CD4-positive, alpha-beta T cell (primary cell): ENCODE results near the gene ABLIM2. TPM values are rescaled to one million over a fixed set of nuclear protein-coding genes. Genes with fewer than 3 reads are reported as not detected.
A peak's percentile ranks its signal among the peaks of the same experiment; 100 is the strongest.

Source experiments
- ATAC-seq: fragments of 200-7000 bp; cut with Tn5 transposase; one replicate; pipeline ENCODE4 v1.10.0; 2022; ENCODE audit warnings: mild to moderate bottlenecking; ENCODE audit not compliant: poor library complexity
- CTCF ChIA-PET: fragments of 350-600 bp; sonication (Branson Sonifier 250); formaldehyde crosslinking; loops from one replicate; lab custom pipeline; 2021; ENCODE audit warnings: antibody characterized with exemption, inconsistent platforms; lab: Charles Lee
- POLR2A ChIA-PET: fragments of 350-600 bp; sonication (Branson Sonifier 250); formaldehyde crosslinking; loops from one replicate; lab custom pipeline; 2021; ENCODE audit warnings: antibody characterized with exemption, inconsistent platforms; lab: Charles Lee
- DNase-seq, 14 experiments: peaks; one replicate each; pipeline ENCODE4 v3.0.0-alpha.2; 2013 to 2020; ENCODE audit warnings: mixed read lengths in 2 of 14
- H3K27ac ChIP-seq, 2 donors: one replicate each; pipeline versions ENCODE4 v1.5.1 to v1.7.0; 2013; ENCODE audit warnings: low read length in 2 of 2, low read depth in 1 of 2, mild to moderate bottlenecking in 1 of 2
- H3K27me3 ChIP-seq, 2 experiments: 1 replicate in 1 of 2; 2 replicates in 1 of 2; pipeline versions ENCODE4 v1.6.1 to v1.7.0; 2013; ENCODE audit warnings: low read length in 2 of 2, control low read depth in 1 of 2, mild to moderate bottlenecking in 1 of 2, moderate library complexity in 1 of 2; ENCODE audit not compliant: insufficient read depth in 2 of 2, control insufficient read depth in 1 of 2
- H3K36me3 ChIP-seq: one replicate; pipeline ENCODE4 v1.6.1; 2013; ENCODE audit warnings: low read length, control low read depth; ENCODE audit not compliant: insufficient read depth
- H3K4me1 ChIP-seq: one replicate; pipeline ENCODE4 v1.6.1; 2013; ENCODE audit warnings: low read length, control low read depth; ENCODE audit not compliant: insufficient read depth
- H3K4me3 ChIP-seq: one replicate; pipeline ENCODE4 v1.5.1; 2013; ENCODE audit warnings: mild to moderate bottlenecking, low read length, moderate library complexity
- H3K9me3 ChIP-seq, 2 experiments: 1 replicate in 1 of 2; 2 replicates in 1 of 2; pipeline versions ENCODE4 v1.6.1 to v1.7.0; 2013; ENCODE audit warnings: low read length in 2 of 2, mild to moderate bottlenecking in 2 of 2, control low read depth in 1 of 2, moderate library complexity in 1 of 2; ENCODE audit not compliant: control insufficient read depth in 1 of 2, insufficient read depth in 1 of 2
- H3K27ac Mint-ChIP-seq: one replicate; pipeline ENCODE4 v1.8.0; 2020; ENCODE audit warnings: mixed read lengths
- H3K27me3 Mint-ChIP-seq: one replicate; pipeline ENCODE4 v1.8.0; 2021; ENCODE audit warnings: mixed read lengths
- H3K36me3 Mint-ChIP-seq: one replicate; pipeline ENCODE4 v1.8.0; 2021; ENCODE audit warnings: low read depth, mixed read lengths
- H3K4me1 Mint-ChIP-seq: one replicate; pipeline ENCODE4 v1.8.0; 2021; ENCODE audit warnings: low read depth, mixed read lengths
- H3K4me3 Mint-ChIP-seq: one replicate; pipeline ENCODE4 v1.8.0; 2020; ENCODE audit warnings: mild to moderate bottlenecking, mixed read lengths
- H3K9me3 Mint-ChIP-seq: one replicate; pipeline ENCODE4 v1.8.0; 2020; ENCODE audit warnings: mixed read lengths
- intact Hi-C, 2 experiments: fragments of 100-400 bp; cut with DNase I in 1 of 2; cut with micrococcal nuclease in 1 of 2; formaldehyde crosslinking; loops; one replicate each; pipeline versions ENCODE4 v1.15.1 to v1.9.0; 2023 to 2025; cut with DNase I, micrococcal nuclease
- total RNA-seq, 174 experiments: library from RNA in 2 of 174; stranded (reverse) in 2 of 174; gene quantifications; one replicate each; pipeline ENCODE4 v1.2.3 and lab custom pipeline; 2021 to 2026
- TF ChIP-seq, protein P1 (sequence below): fragments of 200-600 bp; IDR thresholded peaks from one replicate; pipeline ENCODE4 v1.8.0; 2022; ENCODE audit warnings: antibody characterized with exemption, mild to moderate bottlenecking

The ABLIM2 gene
- total RNA-seq, 2 experiments from 2014 or later, result 2.5 to 2.7 TPM

DNA sequence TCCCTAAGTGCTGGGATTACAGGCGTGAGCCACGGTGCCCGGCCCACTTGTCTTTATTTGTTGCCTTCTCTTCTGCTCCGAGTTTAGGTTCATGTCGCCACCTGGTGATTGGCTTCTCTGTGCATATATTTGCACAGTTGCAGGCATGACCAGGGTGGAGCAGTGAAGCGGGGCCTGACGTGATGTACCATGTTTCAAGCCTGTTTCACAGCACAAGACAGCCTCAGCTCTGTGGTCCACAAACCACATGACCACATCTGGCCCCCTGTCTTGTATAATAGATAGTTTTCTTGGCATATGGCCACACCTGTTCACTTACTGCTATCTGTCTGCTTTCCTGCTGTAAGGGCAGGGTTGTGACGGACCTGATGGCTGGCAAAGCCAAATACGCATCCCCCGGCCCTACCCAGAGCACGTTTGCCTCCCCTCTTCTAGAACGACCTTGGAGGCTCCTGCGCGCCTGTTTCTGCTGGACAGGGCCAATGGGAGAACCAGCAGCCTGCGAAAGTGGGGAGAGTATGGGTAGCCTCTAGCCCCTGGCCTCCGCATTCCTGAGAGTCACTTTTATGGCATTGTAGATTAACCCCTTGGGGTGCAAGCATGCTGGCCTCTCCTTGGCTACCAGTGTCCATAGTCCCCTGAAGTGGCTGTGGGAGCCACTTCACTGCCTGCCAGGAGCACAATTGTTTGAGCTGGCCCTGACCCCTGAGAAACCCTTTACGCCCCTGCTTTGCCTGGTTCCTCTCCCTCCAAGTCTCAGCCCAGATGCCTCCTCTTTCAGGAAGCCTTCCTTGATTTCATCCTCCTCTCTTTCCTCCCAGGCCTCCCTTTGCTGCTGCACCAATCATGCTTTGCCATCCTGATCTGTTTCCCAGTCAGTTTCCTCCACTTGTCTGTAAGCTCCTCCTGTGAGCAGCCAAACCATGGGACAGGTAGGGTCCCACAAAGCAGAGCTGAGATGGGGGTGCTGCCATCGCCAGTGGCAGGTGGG lies 34.4 kb upstream of the ABLIM2 start:
- POLR2A ChIA-PET, result no interaction called here
- H3K36me3 Mint-ChIP-seq, result no peaks in the 10 kb centered on the region
- H3K27ac Mint-ChIP-seq, result no peak overlapping the region
- CTCF ChIA-PET, result interaction anchor here (1.0 to 1.3 kb wide), 2 partner anchors 16 to 36 kb away, joined by 3 read pairs; no protein-coding TSS in a partner anchor
- DNase-seq (peak in 6 of 14 experiments; percentile 25 to 64 (median 40)), ATAC-seq (peak; percentile 88)
- intact Hi-C loops, result loop anchor here in 1 of 2 experiments (2.0 kb wide), 1 partner anchor 16 kb away; no protein-coding TSS in a partner anchor
- Histone ChIP-seq H3K27ac (no peak overlapping the region), H3K36me3 (no peaks in the 10 kb centered on the region), H3K4me3 (no peak overlapping the region), H3K9me3 (no peaks in the 10 kb centered on the region), H3K4me1 (peaks cover 7% of the 10 kb centered on the region), H3K27me3 (peaks cover 0 to under 1% of the 10 kb centered on the region in 2 experiments)
- no peaks in the 10 kb centered on the region for H3K27me3 Mint-ChIP-seq
- TF ChIP-seq, protein P1, sequence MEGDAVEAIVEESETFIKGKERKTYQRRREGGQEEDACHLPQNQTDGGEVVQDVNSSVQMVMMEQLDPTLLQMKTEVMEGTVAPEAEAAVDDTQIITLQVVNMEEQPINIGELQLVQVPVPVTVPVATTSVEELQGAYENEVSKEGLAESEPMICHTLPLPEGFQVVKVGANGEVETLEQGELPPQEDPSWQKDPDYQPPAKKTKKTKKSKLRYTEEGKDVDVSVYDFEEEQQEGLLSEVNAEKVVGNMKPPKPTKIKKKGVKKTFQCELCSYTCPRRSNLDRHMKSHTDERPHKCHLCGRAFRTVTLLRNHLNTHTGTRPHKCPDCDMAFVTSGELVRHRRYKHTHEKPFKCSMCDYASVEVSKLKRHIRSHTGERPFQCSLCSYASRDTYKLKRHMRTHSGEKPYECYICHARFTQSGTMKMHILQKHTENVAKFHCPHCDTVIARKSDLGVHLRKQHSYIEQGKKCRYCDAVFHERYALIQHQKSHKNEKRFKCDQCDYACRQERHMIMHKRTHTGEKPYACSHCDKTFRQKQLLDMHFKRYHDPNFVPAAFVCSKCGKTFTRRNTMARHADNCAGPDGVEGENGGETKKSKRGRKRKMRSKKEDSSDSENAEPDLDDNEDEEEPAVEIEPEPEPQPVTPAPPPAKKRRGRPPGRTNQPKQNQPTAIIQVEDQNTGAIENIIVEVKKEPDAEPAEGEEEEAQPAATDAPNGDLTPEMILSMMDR, result no peak
- H3K4me1 Mint-ChIP-seq, result peaks cover 9% of the 10 kb centered on the region
- H3K9me3 Mint-ChIP-seq, result no peaks in the 10 kb centered on the region
- no peak overlapping the region for H3K4me3 Mint-ChIP-seq

DNA sequence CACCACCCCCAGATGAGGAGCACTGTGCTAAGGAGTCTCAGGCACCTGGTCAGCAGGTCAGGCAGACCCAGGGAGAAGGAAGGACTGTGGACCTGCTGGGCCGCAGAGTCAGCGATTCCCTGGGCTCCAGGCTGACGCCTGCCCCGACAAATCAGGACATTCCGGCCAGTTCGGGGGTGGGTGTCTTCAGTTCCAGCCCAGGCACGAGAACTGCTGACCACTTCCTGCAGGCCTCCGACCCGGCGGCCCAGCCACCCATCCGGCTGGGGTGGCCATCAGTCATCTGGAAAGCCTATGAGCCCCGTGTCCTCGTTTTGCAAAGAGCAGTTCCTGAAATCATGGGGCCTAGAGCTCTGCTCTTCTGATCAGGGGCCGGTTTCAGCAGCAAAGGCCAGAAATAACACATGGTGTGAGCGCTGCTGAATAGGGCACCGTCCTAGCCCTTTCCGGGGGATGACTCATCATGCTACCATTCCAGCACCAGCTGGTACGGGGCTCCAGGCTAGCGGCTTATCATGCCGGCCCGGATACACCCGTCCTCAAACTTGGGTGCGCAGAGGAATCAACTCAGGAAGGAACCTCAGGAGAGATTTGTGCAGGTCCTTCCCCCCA lies 32.6 kb upstream of the ABLIM2 start:
- Histone ChIP-seq H3K4me1 (peaks cover 7% of the 10 kb centered on the region), H3K27ac (no peak overlapping the region), H3K36me3 (no peaks in the 10 kb centered on the region), H3K9me3 (no peaks in the 10 kb centered on the region), H3K27me3 (peaks cover 0 to 2% of the 10 kb centered on the region in 2 experiments), H3K4me3 (no peak overlapping the region)
- CTCF ChIA-PET, result no interaction called here
- Mint-ChIP-seq H3K9me3 (no peaks in the 10 kb centered on the region), H3K27ac (no peak overlapping the region), H3K4me3 (no peak overlapping the region), H3K27me3 (no peaks in the 10 kb centered on the region), H3K4me1 (peaks cover 9% of the 10 kb centered on the region), H3K36me3 (no peaks in the 10 kb centered on the region)
- intact Hi-C loops, result no loop called here
- POLR2A ChIA-PET, result no interaction called here
- TF ChIP-seq, protein P1, result no peak
- ATAC-seq (no peak), DNase-seq (peak in 3 of 14 experiments; percentile 14 to 65 (median 52))

DNA sequence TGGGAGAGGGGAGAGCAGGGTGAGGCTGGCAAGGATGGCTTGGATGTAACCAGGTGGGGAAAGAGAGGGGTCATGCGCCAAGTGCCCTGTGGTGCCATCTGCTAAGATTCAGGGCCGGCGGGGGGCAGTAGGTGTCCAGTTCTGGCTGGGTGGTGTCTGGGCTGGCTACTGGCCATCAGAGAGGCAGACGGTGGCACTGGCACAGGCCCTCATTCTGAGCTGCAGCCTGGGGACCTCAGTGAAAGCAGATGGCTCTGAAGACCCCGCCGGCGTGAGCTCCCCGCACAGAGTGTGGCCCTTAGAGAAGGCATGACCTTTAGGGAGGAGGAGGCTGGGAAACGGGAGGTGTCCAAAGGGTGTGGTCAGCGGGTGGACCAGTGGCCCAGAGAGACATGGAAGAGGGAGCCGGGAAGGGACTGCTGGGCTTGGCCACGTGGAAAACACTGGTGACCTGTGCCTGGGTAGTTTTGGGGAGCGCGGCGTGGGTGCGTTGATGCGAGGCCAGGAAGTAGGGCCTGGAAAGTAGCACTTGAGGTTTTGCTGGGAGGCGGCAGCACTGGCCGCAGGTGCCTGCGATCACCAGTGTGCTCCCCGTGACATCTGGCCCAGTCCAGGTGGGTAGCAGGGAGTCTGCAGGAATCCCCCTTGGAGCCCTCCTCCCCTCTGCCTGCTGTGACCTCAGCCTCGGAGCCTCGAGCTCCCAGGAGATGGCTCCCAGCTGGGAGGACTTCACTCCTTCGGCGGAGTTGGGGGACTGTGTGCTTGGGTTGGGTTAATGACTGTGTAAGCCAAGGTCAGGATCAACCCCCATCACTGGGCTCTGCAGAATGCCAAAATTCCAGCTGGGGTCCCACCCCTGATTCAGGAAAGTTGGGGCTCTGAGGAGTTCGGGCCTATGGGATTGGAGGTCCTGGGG lies 31.2 kb upstream of the ABLIM2 start:
- Histone ChIP-seq H3K9me3 (no peaks in the 10 kb centered on the region), H3K27me3 (peaks cover 0 to 2% of the 10 kb centered on the region in 2 experiments), H3K4me3 (no peak overlapping the region), H3K36me3 (no peaks in the 10 kb centered on the region), H3K27ac (no peak overlapping the region), H3K4me1 (peaks cover 7% of the 10 kb centered on the region)
- TF ChIP-seq, protein P1, result no peak
- Mint-ChIP-seq H3K4me1 (peaks cover 9% of the 10 kb centered on the region), H3K27ac (no peak overlapping the region), H3K36me3 (no peaks in the 10 kb centered on the region), H3K9me3 (no peaks in the 10 kb centered on the region), H3K27me3 (no peaks in the 10 kb centered on the region), H3K4me3 (no peak overlapping the region)
- intact Hi-C loops, result no loop called here
- ATAC-seq (no peak), DNase-seq (no peak)
- ChIA-PET POLR2A (no interaction called here), CTCF (no interaction called here)
